K562 (cell line): ENCODE data around the gene PCBP3. TPM values are rescaled to one million over a fixed set of nuclear protein-coding genes. Genes with fewer than 3 reads are reported as not detected.
A peak's percentile ranks its signal among the peaks of the same experiment; 100 is the strongest.

Experiments
- ATAC-seq: fragments of 200-7000 bp; cut with Tn5 transposase; 3 replicates; pipeline ENCODE4 v1.9.1; 2020; ENCODE audit warnings: moderate library complexity
- BruUV-seq: library from RNA; stranded (reverse); fragments of 400-500 nt; replicated peaks from 2 replicates; lab custom pipeline; 2021; lab: Mats Ljungman, UMichigan
- CTCF ChIA-PET: fragments of 300-600 bp; formaldehyde crosslinking; extraction: SDS; loops from one replicate; lab custom pipeline; 2021; ENCODE audit warnings: low intra/inter-chr PET ratio; lab: Yijun Ruan, JAX
- POLR2A ChIA-PET: fragments of 300-600, 350-650 bp; sonication (Branson Sonifier 250); formaldehyde crosslinking; extraction: SDS; loops from one replicate; lab custom pipeline; 2021; ENCODE audit warnings: antibody characterized with exemption, inconsistent platforms; lab: Yijun Ruan, JAX
- DNase-seq, 4 experiments: peaks; one replicate each; pipeline versions ENCODE4 v3.0.0 to v3.0.0-alpha.2; 2011 to 2018; ENCODE audit warnings: low spot score in 3 of 4, mixed read lengths in 3 of 4; ENCODE audit errors: extremely low read depth in 1 of 4
- FAIRE-seq: peaks from 2 replicates; lab custom pipeline; 2011; peaks lifted over from hg19 to GRCh38; lab: Jason Lieb, UNC
- H2AFZ ChIP-seq: 2 replicates; pipeline ENCODE4 v1.6.0; 2011; ENCODE audit warnings: low read depth, low read length, control low read depth, inconsistent platforms
- H3K27ac ChIP-seq: fragments of 200-600 bp; 3 replicates; pipeline ENCODE4 v1.8.0; 2011; ENCODE audit warnings: low read depth, mild to moderate bottlenecking, control low read depth, inconsistent platforms, low read length, moderate library complexity, mixed read lengths; ENCODE audit errors: extremely low read depth
- H3K27me3 ChIP-seq, 2 experiments: fragments of 300-600 bp in 1 of 2; 2 replicates in 1 of 2; 3 replicates in 1 of 2; pipeline versions ENCODE4 v1.6.0 to v1.8.0; 2011; ENCODE audit warnings: inconsistent platforms in 2 of 2, low read length in 2 of 2, mild to moderate bottlenecking in 1 of 2, mixed read lengths in 1 of 2, moderate library complexity in 1 of 2; ENCODE audit not compliant: control insufficient read depth in 2 of 2, insufficient read depth in 2 of 2
- H3K36me3 ChIP-seq: fragments of 300-600 bp; 3 replicates; pipeline ENCODE4 v1.8.0; 2011; ENCODE audit warnings: mild to moderate bottlenecking, low read length, inconsistent platforms; ENCODE audit not compliant: control insufficient read depth, insufficient read depth
- H3K4me1 ChIP-seq, 2 experiments: fragments of 200-600 bp in 1 of 2; replicated peaks in 1 of 2; 2 replicates in 1 of 2; 3 replicates in 1 of 2; pipeline versions ENCODE4 v1.5.1 to v1.8.0; 2011; ENCODE audit warnings: inconsistent platforms in 2 of 2, low read length in 2 of 2, mild to moderate bottlenecking in 1 of 2, mixed read lengths in 1 of 2, moderate library complexity in 1 of 2; ENCODE audit not compliant: control insufficient read depth in 2 of 2, insufficient read depth in 2 of 2
- H3K4me2 ChIP-seq: 2 replicates; pipeline ENCODE4 v1.6.1; 2011; ENCODE audit warnings: low read length, control low read depth, inconsistent platforms, mixed read lengths; ENCODE audit not compliant: insufficient read depth
- H3K4me3 ChIP-seq: fragments of 200-600 bp; sonication (generic), shearing (Covaris generic); 2 replicates; pipeline ENCODE4 v1.5.1; 2016; ENCODE audit warnings: control low read depth, inconsistent platforms
- H3K79me2 ChIP-seq: fragments of 200-600 bp; 3 replicates; pipeline ENCODE4 v1.8.0; 2011; ENCODE audit warnings: low read length, inconsistent platforms; ENCODE audit not compliant: control insufficient read depth, insufficient read depth
- H3K9ac ChIP-seq, 2 experiments: 2 replicates each; pipeline versions ENCODE4 v1.6.0 to v1.6.1; 2011; ENCODE audit warnings: low read depth in 2 of 2, low read length in 2 of 2, control low read depth in 1 of 2, inconsistent platforms in 1 of 2, mild to moderate bottlenecking in 1 of 2, mixed read lengths in 1 of 2; ENCODE audit not compliant: insufficient read depth in 1 of 2
- H3K9me1 ChIP-seq: one replicate; pipeline ENCODE4 v1.6.0; 2011; ENCODE audit warnings: inconsistent platforms, mild to moderate bottlenecking, low read length, moderate library complexity; ENCODE audit not compliant: control insufficient read depth, insufficient read depth
- H3K9me3 ChIP-seq: replicated peaks from 2 replicates; pipeline ENCODE4 v1.5.1; 2011; ENCODE audit warnings: low read depth, low read length, inconsistent platforms; ENCODE audit not compliant: control insufficient read depth, insufficient read depth
- H4K20me1 ChIP-seq: replicated peaks from 2 replicates; pipeline ENCODE4 v1.6.1; 2011; ENCODE audit warnings: low read length, inconsistent platforms, mixed read lengths; ENCODE audit not compliant: control insufficient read depth, insufficient read depth
- ARHGAP35 ChIP-seq: fragments of 450-650 bp; IDR thresholded peaks from 2 replicates; pipeline ENCODE4 v1.6.1; 2018; ENCODE audit not compliant: partially characterized antibody
- CHD4 ChIP-seq: fragments of 200-600 bp; sonication (generic); IDR thresholded peaks from 3 replicates; pipeline ENCODE4 v1.6.1; 2012; ENCODE audit warnings: low read depth, mild to moderate bottlenecking, mixed read lengths, low read length, inconsistent platforms; ENCODE audit not compliant: insufficient read depth, insufficient replicate concordance, poor library complexity, severe bottlenecking
- HOMEZ ChIP-seq: fragments of 250-450 bp; sonication (Bioruptor Pico); IDR thresholded peaks from 2 replicates; pipeline ENCODE4 v1.4.0; 2020; ENCODE audit warnings: mild to moderate bottlenecking, moderate library complexity
- JUND ChIP-seq, 2 experiments: IDR thresholded peaks; 2 replicates in 1 of 2; 3 replicates in 1 of 2; pipeline ENCODE4 v1.6.1; 2011; ENCODE audit warnings: borderline replicate concordance in 2 of 2, low read depth in 2 of 2, low read length in 2 of 2, improper control_type of control experiment in 1 of 2, missing biosample characterization in 1 of 2, missing genetic modification characterization in 1 of 2, missing genetic modification reagents in 1 of 2
- PTTG1 ChIP-seq: fragments of 450-650 bp; IDR thresholded peaks from 2 replicates; pipeline ENCODE4 v1.6.1; 2016; ENCODE audit warnings: low read depth, mild to moderate bottlenecking, missing genetic modification characterization, missing compliant biosample characterization
- TAF9B ChIP-seq: fragments of 450-650 bp; IDR thresholded peaks from 2 replicates; pipeline ENCODE4 v1.6.1; 2018; ENCODE audit warnings: mild to moderate bottlenecking; ENCODE audit not compliant: partially characterized antibody
- ZNF232 ChIP-seq: sonication (generic); formaldehyde crosslinking; IDR thresholded peaks from 2 replicates; pipeline ENCODE4 v1.8.0; 2022; ENCODE audit warnings: mild to moderate bottlenecking, missing genetic modification reagents
- ZNF695 ChIP-seq: fragments of 450-650 bp; formaldehyde crosslinking; IDR thresholded peaks from 2 replicates; pipeline ENCODE4 v1.4.0; 2020; ENCODE audit warnings: mild to moderate bottlenecking, moderate library complexity
- ZNF830 ChIP-seq: fragments of 250-450 bp; sonication (Bioruptor Pico); IDR thresholded peaks from 2 replicates; pipeline ENCODE4 v1.5.0; 2021; ENCODE audit warnings: mild to moderate bottlenecking
- WGBS: fragments of 100-300 bp; shearing (Covaris generic); methylation state at CpG from one replicate; pipeline ENCODE4 v1.1.6; 2016; ENCODE audit warnings: low coverage, mixed read lengths; ENCODE audit not compliant: insufficient coverage; ENCODE audit errors: missing lambda C conversion rate; 5-methylcytosine and 5-hydroxymethylcytosine counted together
- in situ Hi-C: fragments of 300-500 bp; cut with MboI; formaldehyde crosslinking; loops from 4 replicates; pipeline ENCODE4 v1.15.0; 2018; ENCODE audit warnings: inconsistent platforms, mixed read lengths
- intact Hi-C: fragments of 100-400 bp; cut with micrococcal nuclease; formaldehyde crosslinking; loops from 2 replicates; pipeline ENCODE4 v1.14.2; 2022
- polyA plus RNA-seq, 8 experiments: library from polyadenylated mRNA; depleted of rRNA in 4 of 8; stranded (reverse) in 5 of 8; unstranded in 3 of 8; fragments of >200 nt; fragmentation: Nextera tagmentation in 2 of 8; fragmentation: Illumina TruSeq in 1 of 8; extraction: Ambion mirVana in 2 of 8; extraction: Trizol in 1 of 8; gene quantifications; 2 replicates each; pipeline versions ENCODE4 v1.2.1 to v1.2.3, GENCODE V29; 2011 to 2014; ENCODE audit warnings: inconsistent platforms in 1 of 8, missing spikeins in 1 of 8
- total RNA-seq, 7 experiments: library from RNA; depleted of rRNA in 6 of 7; stranded (reverse); fragments of >200 nt in 6 of 7; fragmentation: Illumina TruSeq in 2 of 7; extraction: Trizol in 2 of 7; gene quantifications; 2 replicates each; pipeline versions ENCODE4 v1.2.1 to v1.2.3, GENCODE V29; 2011 to 2021; ENCODE audit warnings: low replicate concordance in 1 of 7
- TF ChIP-seq, protein P1 (sequence below): fragments of 250-450 bp; sonication (Bioruptor Pico); IDR thresholded peaks from 2 replicates; pipeline ENCODE4 v1.5.0; 2021; ENCODE audit warnings: mild to moderate bottlenecking, borderline replicate concordance
- TF ChIP-seq, protein P2 (sequence below): sonication (generic); formaldehyde crosslinking; IDR thresholded peaks from 2 replicates; pipeline ENCODE4 v1.8.1; 2023; ENCODE audit warnings: mild to moderate bottlenecking, missing genetic modification reagents, moderate library complexity
- TF ChIP-seq, protein P3 (sequence below): sonication (generic); formaldehyde crosslinking; IDR thresholded peaks from 2 replicates; pipeline ENCODE4 v1.8.1; 2023; ENCODE audit warnings: mild to moderate bottlenecking, missing genetic modification reagents

PCBP3 gene
- total and polyA plus RNA-seq, 9 of the 15 experiments (the other 6 are each of a cell fraction or from before 2014, with no cell fraction given) = 0.18 TPM; not detected in 8

GRCh38 chr21:45635271-45636151, 8.0 kb upstream of the PCBP3 start:
- Histone ChIP-seq H3K9me1 (no peaks in the 10 kb centered on the region), H3K4me1 (peaks cover 0 to 4% of the 10 kb centered on the region in 2 experiments; a peak in 1 of 5 replicates), H3K79me2 (no peaks in the 10 kb centered on the region), H3K27me3 (peaks cover 16 to 46% of the 10 kb centered on the region in 2 experiments; a peak in 4 of 5 replicates), H3K9ac (no peak overlapping the region), H3K9me3 (peaks cover 11% of the 10 kb centered on the region; the same call in 1 of the 2 replicates), H4K20me1 (no peaks in the 10 kb centered on the region; the same call in 1 of the 2 replicates), H3K27ac (no peak overlapping the region; the same call in 2 of the 3 replicates), H2AFZ (no peak overlapping the region), H3K36me3 (no peaks in the 10 kb centered on the region), H3K4me3 (no peak overlapping the region), H3K4me2 (no peak overlapping the region)
- ATAC-seq (no peak), DNase-seq (no peak), FAIRE-seq (peak; percentile 6)
- ChIA-PET POLR2A (no interaction called here), CTCF (no interaction called here)
- BruUV-seq = no TSS peak
- in situ Hi-C loops = no loop called here
- WGBS = 16% methylated on average over 7 of the region's 7 CpGs
- intact Hi-C loops = no loop called here
- TF ChIP-seq, protein P1, sequence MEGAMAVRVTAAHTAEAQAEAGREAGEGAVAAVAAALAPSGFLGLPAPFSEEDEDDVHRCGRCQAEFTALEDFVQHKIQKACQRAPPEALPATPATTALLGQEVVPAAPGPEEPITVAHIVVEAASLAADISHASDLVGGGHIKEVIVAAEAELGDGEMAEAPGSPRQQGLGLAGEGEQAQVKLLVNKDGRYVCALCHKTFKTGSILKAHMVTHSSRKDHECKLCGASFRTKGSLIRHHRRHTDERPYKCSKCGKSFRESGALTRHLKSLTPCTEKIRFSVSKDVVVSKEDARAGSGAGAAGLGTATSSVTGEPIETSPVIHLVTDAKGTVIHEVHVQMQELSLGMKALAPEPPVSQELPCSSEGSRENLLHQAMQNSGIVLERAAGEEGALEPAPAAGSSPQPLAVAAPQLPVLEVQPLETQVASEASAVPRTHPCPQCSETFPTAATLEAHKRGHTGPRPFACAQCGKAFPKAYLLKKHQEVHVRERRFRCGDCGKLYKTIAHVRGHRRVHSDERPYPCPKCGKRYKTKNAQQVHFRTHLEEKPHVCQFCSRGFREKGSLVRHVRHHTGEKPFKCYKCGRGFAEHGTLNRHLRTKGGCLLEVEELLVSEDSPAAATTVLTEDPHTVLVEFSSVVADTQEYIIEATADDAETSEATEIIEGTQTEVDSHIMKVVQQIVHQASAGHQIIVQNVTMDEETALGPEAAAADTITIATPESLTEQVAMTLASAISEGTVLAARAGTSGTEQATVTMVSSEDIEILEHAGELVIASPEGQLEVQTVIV (CRISPR knock-in tag) = no peak
- TF ChIP-seq, protein P2, sequence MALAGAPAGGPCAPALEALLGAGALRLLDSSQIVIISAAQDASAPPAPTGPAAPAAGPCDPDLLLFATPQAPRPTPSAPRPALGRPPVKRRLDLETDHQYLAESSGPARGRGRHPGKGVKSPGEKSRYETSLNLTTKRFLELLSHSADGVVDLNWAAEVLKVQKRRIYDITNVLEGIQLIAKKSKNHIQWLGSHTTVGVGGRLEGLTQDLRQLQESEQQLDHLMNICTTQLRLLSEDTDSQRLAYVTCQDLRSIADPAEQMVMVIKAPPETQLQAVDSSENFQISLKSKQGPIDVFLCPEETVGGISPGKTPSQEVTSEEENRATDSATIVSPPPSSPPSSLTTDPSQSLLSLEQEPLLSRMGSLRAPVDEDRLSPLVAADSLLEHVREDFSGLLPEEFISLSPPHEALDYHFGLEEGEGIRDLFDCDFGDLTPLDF (CRISPR knock-in tag) = no peak
- TF ChIP-seq JUND (IDR thresholded peaks at IDR 0.05; ENCODE audit: borderline replicate concordance, low read depth, low read length) = no peak
- no peak for TF ChIP-seq JUND (tag; IDR thresholded peaks at IDR 0.05; ENCODE audit: borderline replicate concordance, low read depth, low read length)
- TF ChIP-seq ARHGAP35 = no peak
- TF ChIP-seq HOMEZ = no peak
- no peak for TF ChIP-seq TAF9B
- no peak for TF ChIP-seq ZNF232
- no peak for TF ChIP-seq CHD4
- TF ChIP-seq, protein P3, sequence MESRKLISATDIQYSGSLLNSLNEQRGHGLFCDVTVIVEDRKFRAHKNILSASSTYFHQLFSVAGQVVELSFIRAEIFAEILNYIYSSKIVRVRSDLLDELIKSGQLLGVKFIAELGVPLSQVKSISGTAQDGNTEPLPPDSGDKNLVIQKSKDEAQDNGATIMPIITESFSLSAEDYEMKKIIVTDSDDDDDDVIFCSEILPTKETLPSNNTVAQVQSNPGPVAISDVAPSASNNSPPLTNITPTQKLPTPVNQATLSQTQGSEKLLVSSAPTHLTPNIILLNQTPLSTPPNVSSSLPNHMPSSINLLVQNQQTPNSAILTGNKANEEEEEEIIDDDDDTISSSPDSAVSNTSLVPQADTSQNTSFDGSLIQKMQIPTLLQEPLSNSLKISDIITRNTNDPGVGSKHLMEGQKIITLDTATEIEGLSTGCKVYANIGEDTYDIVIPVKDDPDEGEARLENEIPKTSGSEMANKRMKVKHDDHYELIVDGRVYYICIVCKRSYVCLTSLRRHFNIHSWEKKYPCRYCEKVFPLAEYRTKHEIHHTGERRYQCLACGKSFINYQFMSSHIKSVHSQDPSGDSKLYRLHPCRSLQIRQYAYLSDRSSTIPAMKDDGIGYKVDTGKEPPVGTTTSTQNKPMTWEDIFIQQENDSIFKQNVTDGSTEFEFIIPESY (CRISPR knock-in tag) = no peak
- no peak for TF ChIP-seq PTTG1 (tag)
- no peak for TF ChIP-seq ZNF830 (CRISPR knock-in tag)
- no peak for TF ChIP-seq ZNF695 (CRISPR knock-in tag)
